ENCODE results near the gene ZNF740. TPM values are rescaled to one million over a fixed set of nuclear protein-coding genes. Genes with fewer than 3 reads are reported as not detected.
A peak's percentile ranks its signal among the peaks of the same experiment; 100 is the strongest.

ZNF740 gene
- total and polyA plus RNA-seq, 2 of the 4 experiments (the other 2 are of a cell fraction), result 13.1 to 14.0 TPM

- TF ChIP-seq MXI1 (IDR thresholded peaks at IDR 0.05; ENCODE audit: borderline replicate concordance, low read depth, low read length) (no peak), RCOR1 (IDR thresholded peaks at IDR 0.05; ENCODE audit: insufficient replicate concordance, low read length) (no peak), CEBPB (IDR thresholded peaks at IDR 0.05; ENCODE audit: low read depth, low read length) (no peak), RFX5 (IDR thresholded peaks at IDR 0.05; ENCODE audit: low read depth, low read length) (no peak)
These were observed 35.0 kb downstream of the ZNF740 start (continued) for GRCh38 chr12:53215497-53215896.

DNA sequence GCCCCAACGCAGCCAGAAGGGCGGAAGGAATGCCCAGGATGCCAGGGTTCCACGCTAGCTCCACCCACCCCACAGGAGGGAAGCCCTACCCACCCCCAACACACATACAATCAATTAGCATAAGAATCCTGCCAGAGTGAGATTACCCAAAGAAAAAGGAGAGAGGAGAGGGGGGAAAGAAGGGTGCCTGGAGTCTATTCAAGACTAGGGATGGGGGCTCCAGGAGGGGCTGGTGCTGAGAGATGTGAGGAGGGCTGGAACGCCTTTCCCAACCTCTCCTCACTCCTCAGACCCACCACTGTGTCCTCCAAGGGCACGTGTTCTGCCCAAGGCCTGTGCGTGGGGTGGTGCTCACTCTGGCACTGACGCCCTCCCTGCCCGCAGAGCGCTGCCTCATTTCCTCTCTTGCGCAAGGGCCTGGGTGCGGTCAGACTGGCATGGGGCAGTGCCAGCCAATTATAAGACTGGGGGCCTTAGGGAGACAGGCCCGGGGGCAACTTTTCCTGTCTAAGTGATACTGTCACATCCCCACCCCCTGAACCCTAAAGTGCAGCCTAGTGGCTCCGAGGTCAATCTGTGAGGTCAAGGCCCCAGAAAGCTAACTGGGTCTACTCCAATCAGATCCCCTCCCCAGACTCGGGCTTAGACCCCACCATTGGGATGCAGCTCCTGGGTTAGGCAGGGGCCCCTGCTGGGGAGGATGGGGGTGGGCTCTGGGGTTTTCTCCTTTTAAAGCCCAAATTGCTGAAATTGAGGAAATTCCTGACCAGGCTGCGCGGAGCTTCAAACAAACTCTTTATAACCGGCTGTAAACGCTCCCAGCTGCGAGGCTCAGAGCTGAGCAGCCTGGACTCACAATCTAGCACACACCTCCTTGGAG is 36.8 kb downstream of the ZNF740 start:
- intact Hi-C loops (cut with micrococcal nuclease), result loop anchor here (1.0 to 10.0 kb wide), 2 partner anchors 35 to 108 kb away; partner anchors contain the start of gene AAAS
- H4K20me1 ChIP-seq (ENCODE audit: insufficient read depth, low read length), result peaks cover 12% of the 10 kb centered on the region
- ATAC-seq (ENCODE audit: low read depth), result no peak

More for the DNA sequence above, 36.8 kb downstream of the ZNF740 start:
- Histone ChIP-seq H2BK15ac (ENCODE audit: low read depth, low read length) (peak overlapping the region; percentile 7; the same call in 1 of the 3 replicates), H3K14ac (replicated peaks; ENCODE audit: low read depth, low read length) (peak overlapping the region; percentile 89), H2AK9ac (replicated peaks; ENCODE audit: low read depth, low read length, poor library complexity) (peak overlapping the region; percentile 92), H2BK5ac (ENCODE audit: low read depth, low read length, poor library complexity, severe bottlenecking) (peak overlapping the region; percentile 53), H3K56ac (ENCODE audit: extremely low read depth, insufficient read depth, low read length) (peak overlapping the region; percentile 7; the same call in 1 of the 2 replicates), H3K79me1 (ENCODE audit: low read depth in 1 of 2, low read length in 2 of 2) (peaks cover 30 to 69% of the 10 kb centered on the region in 2 experiments), H3K23ac (ENCODE audit: low read depth, low read length) (peak overlapping the region; percentile 85), H2BK120ac (ENCODE audit: low read depth, low read length) (peak overlapping the region; percentile 56), H3K9ac (ENCODE audit: low read depth, low read length) (peak overlapping the region; percentile 32), H3K4me1 (ENCODE audit: control insufficient read depth, insufficient read depth, low read length) (peaks cover 24% of the 10 kb centered on the region), H3K9me1 (ENCODE audit: insufficient read depth, low read length) (peaks cover 11% of the 10 kb centered on the region), H2AK5ac (ENCODE audit: low read depth, low read length) (peak overlapping the region; percentile 73; the same call in 1 of the 2 replicates), H2AFZ (replicated peaks; ENCODE audit: low read length, poor library complexity) (peak overlapping the region; percentile 61), H3K4me2 (ENCODE audit: low read depth, low read length) (peak overlapping the region; percentile 80), H4K5ac (ENCODE audit: low read depth, low read length) (peak overlapping the region; percentile 18), H3K4ac (ENCODE audit: low read depth, low read length) (peak overlapping the region; percentile 89), H3K27ac (ENCODE audit: insufficient read depth, low read length) (peak overlapping the region; percentile 58; the same call in 1 of the 2 replicates), H3K9me3 (ENCODE audit: control insufficient read depth, insufficient read depth, low read length) (no peaks in the 10 kb centered on the region), H4K91ac (ENCODE audit: insufficient read depth, low read depth, low read length) (peak overlapping the region; percentile 75), H3K27me3 (ENCODE audit: control insufficient read depth, insufficient read depth, low read length) (no peaks in the 10 kb centered on the region), H3K18ac (ENCODE audit: low read depth, low read length) (peak overlapping the region; percentile 83; the same call in 1 of the 2 replicates), H3K4me3 (ENCODE audit: insufficient read depth, low read depth, low read length) (0 out of 2 replicates have a peak overlapping the region, but pooled peaks have one; percentile 53), H2BK20ac (ENCODE audit: low read depth, low read length) (peak overlapping the region; percentile 72), H4K8ac (ENCODE audit: low read depth in 2 of 2, low read length in 2 of 2) (peak overlapping the region; percentile 17 to 76; a peak in 3 of 4 replicates), H3K36me3 (ENCODE audit: control insufficient read depth, insufficient read depth, low read length) (peaks cover 25% of the 10 kb centered on the region)
- TF ChIP-seq CEBPB (IDR thresholded peaks at IDR 0.05; ENCODE audit: low read depth, low read length), result peak; percentile 94
- TF ChIP-seq, protein P1, sequence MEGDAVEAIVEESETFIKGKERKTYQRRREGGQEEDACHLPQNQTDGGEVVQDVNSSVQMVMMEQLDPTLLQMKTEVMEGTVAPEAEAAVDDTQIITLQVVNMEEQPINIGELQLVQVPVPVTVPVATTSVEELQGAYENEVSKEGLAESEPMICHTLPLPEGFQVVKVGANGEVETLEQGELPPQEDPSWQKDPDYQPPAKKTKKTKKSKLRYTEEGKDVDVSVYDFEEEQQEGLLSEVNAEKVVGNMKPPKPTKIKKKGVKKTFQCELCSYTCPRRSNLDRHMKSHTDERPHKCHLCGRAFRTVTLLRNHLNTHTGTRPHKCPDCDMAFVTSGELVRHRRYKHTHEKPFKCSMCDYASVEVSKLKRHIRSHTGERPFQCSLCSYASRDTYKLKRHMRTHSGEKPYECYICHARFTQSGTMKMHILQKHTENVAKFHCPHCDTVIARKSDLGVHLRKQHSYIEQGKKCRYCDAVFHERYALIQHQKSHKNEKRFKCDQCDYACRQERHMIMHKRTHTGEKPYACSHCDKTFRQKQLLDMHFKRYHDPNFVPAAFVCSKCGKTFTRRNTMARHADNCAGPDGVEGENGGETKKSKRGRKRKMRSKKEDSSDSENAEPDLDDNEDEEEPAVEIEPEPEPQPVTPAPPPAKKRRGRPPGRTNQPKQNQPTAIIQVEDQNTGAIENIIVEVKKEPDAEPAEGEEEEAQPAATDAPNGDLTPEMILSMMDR (conservative IDR thresholded peaks at IDR 0.05; ENCODE audit: low read depth, low read length), result no peak
- DNase-seq, result no peak
- WGBS, 2 experiments (ENCODE audit: extremely low coverage in 2 of 2, insufficient read length in 1 of 2), result 37% methylated on average over 6 of the region's 19 CpGs; no CpG with 5 or more reads in 1 of the 2 experiments
- ChIA-PET CTCF (no interaction called here), POLR2A (ENCODE audit: unreplicated experiment) (no interaction called here)
- dilution Hi-C loops (cut with HindIII; ENCODE audit: low sequenced_read_pairs, unreplicated experiment) (no loop called here), in situ Hi-C loops (cut with MboI; ENCODE audit: low sequenced_read_pairs) (loop anchor here (10.0 kb wide), 1 partner anchor 298 kb away; no protein-coding TSS in a partner anchor)
- no TSS peak for BruUV-seq (replicated peaks)
